Islet of Langerhans (tissue), 1 donor: ENCODE data around the gene DENND2C.
"Not testable (repeated sequence)": the region's sequence is repeated elsewhere in the genome, so short reads cannot be mapped to it uniquely, and the experiment has no call there.

Source experiments
- FAIRE-seq: peaks from one replicate; lab custom pipeline; 2011; peaks lifted over from hg19 to GRCh38; lab: Jason Lieb, UNC

Gene DENND2C

DNA sequence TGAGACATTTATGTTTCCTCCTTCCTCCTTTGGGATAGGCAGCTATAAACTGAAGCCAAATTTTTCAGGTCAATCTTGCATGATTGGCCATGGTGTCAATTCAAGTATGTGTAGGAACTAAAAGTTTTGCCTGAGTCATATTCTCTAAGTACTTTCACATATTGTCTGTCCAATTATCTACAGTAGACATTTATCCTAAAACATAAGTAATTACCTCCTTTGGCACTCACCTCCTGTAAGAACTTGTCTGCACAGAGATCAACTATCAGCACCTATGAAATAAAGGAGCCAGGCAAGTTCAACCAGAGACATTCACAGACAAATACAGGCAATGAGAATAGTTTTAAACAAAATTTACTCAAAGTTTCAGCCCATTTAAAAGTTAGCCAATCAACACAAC, 74.2 kb downstream of the DENND2C start:
- FAIRE-seq, result no peak

DNA sequence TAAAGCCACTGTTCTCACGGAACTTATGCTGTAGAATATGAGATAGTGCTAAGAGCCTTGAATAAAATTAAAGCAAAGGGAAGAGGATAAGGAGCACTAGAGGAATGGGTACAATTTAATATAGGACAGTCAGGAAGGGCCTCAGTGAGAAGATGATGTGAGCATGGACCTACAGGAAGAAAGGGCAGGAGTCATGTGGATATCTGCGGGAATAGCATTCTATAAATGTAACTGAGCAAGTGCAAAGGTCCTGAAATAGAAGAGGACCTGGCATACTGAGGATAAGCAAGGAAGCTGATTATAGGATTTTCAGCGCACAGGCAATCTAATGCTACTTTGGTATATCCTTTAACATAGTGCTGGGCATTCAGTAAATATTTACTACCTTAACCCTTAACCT, 75.8 kb downstream of the DENND2C start:
- no peak for FAIRE-seq

DNA sequence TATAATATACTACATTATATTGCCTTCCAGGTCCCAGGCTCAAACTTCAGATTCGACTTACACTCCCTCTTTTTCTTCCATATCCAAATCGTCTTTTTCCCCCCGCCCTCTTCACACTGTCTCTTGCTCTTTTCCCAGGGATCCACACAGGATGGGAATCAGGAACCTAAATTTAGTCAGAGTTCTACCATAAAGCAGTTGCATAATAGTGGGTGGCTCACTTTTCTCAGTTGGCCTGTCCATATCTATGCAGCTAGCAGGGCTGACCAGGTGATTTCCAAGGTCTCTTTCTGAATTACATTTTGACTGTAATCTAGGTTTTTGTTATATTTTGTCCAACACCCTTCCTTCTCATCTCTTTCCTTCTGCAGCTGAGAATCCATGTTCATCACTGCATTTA, 80.7 kb downstream of the DENND2C start:
- FAIRE-seq, result no peak

DNA sequence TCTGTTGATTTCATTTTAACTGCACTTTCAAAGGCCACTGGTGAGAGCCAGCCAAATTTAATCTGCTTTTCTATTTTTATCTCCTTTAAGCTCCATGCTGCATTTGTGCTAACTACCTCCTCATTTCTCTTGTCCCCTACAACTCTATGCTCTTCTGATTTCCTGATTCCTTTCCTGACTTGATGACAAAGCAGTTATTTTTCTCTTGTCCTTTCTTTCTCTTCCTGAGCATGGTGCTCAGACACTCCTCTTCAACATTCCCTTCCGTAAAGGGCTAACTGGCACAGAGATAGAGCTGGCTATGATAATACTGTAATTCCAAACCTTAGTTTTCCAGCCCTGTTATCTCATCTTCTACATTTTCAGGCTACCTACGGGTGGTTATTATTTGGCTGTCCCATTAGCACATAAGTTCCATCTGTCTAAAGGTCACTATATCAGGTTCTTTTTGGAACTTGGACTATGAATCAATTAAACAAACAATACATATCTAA, 81.6 kb downstream of the DENND2C start:
- no peak for FAIRE-seq

DNA sequence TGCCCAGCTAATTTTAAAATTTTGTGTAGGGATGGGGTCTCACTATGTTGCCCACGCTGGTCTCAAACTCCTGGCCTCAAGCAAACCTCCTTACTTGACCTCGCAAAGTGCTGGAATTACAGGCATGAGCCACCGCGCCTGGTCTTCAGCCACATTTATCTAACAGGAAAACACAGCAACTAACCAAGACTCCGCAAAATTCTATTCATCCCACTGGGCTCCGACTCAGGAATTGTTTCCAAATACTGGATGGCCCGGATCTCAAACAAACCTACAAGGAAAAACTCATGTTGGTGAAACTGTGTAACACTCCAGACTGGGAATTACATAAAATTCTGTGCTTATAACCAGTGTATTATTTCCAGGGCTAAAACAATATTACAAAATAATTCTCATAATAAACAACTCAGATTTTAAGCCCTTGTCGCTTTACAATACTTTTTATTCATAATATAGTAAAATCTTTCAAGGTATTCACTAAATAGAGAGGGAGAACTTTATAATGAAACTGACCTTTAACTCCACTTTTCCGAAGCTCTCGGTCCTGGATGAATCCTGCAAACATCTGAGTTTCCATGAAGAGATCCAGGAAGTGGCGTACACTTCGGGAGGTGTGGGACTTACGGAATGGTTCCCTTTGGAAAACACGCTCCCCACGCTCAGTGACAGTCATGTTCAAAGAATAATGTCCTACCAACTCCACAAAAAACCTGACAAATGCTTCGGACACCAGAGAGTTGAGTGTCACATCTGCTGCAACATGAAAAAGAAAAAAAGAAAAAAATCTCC, 82.5 kb downstream of the DENND2C start:
- FAIRE-seq, result no peak

DNA sequence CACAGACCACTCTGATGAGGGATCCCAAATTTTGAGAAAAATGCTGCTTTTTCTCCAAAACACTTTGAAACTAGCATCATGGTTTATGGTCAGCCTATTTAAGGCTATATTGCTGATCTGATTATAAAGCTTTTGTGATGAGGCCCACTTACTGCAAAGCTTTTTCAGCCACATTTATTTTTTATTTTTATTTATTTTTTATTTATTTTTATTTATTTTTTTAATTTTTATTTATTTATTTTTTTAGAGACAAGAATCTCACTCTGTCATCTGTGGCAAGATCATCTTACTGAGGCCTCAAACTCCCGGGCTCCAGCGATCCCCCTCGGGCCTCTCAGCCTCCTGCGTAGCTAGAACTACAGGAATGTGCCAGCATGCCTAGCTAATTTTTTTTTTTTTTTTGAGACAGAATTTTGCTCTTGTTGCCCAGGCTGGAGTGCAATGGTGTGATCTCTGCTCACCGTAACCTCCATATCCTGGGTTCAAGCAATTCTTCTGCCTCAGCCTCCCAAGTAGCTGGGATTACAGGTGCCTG, 83.3 kb downstream of the DENND2C start:
- FAIRE-seq, result no peak

DNA sequence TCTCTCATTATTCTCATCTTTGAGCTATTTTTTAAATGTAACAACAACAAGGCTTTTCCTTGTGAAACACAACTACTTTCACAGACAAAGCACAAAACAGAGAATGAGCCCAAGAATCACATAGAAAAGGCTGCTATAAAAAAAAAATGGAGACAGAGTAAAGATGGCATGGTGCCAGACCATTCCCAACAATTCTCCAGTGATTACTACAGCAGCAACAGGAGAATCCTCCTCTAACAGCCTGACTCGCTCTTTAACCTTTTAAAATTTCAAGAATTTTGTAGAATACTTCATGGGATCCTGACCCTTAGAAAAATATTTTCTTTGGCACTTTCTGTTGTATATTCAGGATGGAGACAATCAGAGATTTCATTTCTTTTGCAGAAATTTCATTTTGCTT, 84.6 kb downstream of the DENND2C start:
- no peak for FAIRE-seq

DNA sequence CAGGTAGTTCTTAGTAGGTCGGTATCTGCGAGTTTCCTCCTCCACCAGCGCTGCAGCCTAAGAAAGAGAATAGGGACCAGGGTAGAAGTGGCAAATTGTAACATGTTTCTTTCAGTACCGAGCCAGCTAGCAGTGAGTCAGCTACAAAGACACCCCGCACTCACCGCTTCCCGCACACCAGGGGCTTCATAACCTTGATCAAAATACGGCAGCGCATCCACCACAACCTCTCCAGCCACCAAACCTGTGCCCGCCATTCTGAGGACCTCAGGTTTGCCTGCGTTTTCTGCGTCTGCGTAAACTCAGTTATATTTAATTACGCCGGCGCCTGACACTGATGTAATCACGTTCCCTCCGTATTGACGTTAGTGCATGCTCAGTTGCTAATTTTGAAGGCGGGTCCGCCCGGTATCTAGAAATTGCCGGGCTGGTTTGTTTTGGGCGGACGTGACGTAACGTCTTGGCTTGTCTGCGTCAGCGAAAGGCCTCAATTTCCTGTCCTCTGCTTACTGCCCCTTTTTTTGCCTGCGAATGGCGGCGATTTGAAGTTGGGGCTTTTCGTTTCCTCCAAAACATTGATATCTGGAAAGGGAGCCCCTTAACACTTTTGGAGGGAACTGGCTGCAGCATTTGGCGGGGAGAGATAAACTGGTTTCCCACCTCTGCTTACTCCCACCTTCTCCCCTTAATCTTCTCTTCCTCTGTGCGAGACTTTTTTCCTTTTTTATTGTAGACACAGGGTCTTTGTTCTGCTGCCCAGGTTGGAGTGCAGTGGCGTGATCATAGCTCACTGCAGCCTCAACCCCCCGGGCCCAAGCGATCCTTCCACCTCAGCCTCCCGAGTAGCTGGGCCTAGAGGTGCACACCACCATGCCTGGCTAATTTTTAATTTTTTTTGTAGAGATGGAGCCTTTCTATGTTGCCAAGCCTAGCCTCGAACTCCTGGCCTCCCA, 88.2 kb downstream of the DENND2C start, which contains the start of gene BCAS2:
BCAS2 (minus strand) TSS at position 281 of the 953 bp plus-strand sequence; CDS start at position 257, 24 bp downstream.
- FAIRE-seq, result peak; percentile 100

DNA sequence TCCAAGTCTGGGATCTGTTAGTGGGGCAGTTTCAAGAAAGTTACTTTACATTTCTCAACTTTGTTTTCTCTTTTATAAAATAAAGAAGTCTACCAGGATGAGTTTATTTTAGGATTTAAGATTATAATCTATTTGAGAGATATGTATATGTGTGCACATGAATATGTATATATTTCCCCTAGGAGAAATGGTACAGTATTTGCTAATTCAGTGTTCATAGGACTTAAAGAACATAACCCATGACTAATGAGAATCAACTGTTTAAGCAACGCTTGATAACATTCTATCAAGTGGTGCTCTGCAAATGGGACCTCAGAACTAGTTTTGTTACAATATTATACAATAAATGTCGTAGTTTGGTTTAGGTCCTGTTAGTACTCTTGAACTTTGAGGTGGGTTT, 95.5 kb downstream of the DENND2C start:
- no peak for FAIRE-seq

DNA sequence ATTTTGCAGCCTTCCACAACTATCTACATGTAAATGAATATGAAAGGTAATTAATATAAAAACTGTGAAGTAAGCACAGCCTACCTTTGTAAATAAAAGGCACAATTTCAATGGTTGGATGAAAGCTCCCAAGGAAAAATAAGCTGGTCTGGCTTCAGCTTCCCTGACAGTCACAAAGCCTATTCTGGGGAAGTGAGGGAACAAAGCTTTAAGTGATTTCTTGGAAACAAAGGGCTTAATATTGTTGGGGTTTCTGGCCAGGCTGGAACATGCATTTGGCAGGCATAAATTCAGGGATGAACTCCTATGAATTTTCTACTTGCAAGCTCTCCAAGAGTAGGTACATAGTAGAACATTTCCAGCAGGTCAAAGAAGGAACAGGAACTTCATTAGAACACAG, 105.7 kb downstream of the DENND2C start:
- no peak for FAIRE-seq

DNA sequence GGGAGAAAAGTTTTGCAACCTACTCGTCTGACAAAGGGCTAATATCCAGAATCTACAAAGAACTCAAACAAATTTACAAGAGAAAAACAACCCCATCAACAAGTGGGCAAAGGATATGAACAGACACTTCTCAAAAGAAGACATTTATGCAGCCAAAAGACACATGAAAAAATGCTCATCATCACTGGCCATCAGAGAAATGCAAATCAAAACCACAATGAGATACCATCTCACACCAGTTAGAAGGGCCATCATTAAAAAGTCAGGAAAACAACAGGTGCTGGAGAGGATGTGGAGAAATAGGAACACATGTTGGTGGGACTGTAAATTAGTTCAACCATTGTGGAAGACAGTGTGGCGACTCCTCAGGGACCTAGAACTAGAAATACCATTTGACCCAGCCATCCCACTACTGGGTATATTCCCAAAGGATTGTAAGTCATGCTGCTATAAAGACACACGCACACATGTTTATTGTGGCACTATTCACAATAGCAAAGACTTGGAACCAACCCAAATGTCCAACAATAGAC, 106.8 kb downstream of the DENND2C start:
- not testable (repeated sequence) for FAIRE-seq

DNA sequence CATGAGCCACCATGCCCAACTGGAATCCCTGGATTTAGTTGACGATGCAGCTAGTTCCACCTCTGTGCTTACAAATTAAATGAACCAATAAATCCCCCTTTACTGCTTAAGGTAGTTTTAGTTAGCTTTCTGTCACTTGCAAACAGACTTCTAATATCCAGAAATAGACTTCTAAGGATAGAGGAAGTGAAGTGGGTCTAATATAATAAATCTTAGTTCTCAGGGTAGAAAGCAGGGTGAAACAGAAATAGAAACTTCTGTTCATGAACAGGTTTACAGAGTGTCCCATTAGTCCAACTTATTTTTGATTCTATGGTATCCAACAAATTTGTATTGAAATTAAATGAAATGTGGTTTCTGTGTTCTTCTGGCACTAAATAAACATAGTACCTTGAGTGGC, 108.5 kb downstream of the DENND2C start:
- no peak for FAIRE-seq

DNA sequence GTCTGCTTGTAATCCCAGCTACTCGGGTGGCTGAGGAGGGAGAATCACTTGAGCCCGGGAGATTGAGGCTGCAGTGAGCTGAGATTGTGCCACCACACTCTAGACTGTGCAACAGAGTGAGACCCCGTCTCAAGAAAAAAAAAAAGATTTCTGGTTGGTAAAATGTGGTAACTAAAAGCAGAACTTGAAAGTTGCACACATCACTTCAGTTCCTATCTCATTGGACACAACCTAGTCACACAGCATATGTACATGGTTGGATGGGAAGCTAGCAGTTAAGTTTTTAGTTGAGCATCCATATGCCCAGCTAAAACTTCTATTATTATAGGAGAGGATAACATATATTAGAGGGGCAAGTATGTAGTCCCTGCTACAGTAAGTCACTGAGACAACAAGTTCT, 110.5 kb downstream of the DENND2C start:
- no peak for FAIRE-seq

DNA sequence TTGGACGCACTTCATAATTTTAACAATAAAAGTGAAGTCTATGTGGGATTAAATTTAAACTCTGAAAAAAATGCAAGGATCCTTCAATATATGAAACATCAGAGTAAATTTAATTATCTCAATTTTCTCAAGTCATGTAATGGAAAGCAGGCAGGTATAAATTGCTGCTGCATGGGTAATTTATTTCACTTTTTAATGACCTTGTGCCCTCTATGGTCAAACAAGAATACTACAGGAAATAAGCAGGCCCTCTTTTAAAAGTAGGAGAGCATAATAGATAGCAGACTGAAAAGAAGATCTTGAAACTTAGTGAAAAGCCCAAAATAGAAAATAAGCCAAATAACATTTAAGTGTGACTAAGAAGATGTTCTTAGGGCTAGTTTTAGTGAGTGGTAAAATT, 111.3 kb downstream of the DENND2C start:
- FAIRE-seq, result peak; percentile 79

DNA sequence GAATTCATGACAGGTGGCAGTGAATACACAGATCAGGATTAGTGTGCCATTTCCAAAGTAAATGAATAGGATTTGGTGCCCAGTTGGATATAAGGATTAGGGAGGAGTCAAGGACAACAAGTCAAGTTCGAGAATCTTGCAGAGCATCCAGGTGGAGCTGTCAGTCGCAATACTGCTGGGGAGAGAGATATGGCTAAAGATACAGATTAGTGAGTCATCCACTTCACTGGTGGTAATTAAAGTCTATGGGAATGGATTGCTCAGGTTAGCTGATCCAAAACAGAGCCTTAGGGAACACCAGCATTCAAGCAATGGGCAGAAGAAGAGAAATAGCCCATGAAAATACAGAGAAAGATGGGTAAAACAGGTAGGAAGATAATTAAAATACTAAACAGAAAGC, 115.3 kb downstream of the DENND2C start:
- FAIRE-seq, result no peak

DNA sequence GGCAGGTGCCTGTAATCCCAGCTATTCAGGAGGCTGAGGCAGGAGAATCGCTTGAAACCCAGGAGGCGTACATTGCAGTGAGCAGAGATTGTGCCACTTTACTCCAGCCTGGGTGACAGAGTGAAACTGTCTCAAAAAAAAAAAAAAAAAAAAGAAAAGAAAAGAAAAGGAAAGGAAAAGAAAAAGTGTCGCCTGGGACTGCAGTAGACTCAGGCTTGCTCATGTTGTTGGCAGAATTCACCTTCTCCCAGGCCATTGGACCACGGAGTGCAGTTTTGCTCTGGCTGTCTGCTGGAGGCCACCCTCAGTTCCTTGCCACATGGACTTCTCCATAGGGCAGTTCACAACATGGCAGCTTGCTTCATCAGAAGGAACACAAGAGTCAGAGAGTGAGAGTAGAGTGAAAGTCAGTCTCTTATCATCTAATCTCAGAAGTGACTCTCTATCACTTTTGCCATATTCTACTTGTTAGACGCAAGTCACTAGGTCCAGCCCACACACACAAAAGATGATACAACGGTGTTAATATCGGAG, 117.7 kb downstream of the DENND2C start:
- FAIRE-seq, result no peak

DNA sequence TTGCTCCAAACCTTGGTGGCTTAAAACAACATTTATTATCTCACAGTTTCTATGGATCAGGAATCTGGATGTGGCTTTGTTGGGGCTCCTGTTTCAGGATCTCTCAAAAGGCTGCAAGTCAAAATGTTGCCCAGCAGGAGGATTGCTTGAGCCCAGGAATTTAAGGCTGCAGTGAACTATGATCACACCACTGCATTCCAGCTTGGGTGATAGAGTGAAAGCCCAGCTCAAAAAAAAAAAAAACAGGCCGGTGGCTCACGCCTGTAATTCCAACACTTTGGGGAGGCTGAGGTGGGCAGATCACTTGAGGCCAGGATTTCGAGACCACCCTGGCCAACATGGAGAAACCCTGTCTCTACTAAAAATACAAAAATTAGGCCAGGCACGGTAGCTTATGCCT, 118.4 kb downstream of the DENND2C start:
- FAIRE-seq, result no peak

DNA sequence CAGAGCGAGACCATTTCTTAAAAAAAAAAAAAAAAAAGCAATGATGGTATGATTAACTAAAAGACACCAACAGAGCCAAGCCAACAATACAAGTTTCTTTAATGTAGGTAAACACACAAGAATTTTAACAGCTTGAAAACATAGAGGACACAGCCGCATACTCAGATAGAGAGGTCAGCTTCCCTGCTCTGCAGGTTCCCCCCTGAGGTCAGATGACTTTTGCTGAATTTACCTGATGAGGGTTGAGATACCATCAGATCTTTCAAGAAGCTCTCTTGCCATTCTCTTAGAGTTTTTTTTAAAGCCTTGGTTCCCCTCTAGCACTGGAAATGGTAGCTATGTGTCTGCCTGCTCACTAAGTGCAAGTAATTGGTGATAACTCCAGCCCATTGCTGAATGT, 119.5 kb downstream of the DENND2C start:
- FAIRE-seq, result no peak

DNA sequence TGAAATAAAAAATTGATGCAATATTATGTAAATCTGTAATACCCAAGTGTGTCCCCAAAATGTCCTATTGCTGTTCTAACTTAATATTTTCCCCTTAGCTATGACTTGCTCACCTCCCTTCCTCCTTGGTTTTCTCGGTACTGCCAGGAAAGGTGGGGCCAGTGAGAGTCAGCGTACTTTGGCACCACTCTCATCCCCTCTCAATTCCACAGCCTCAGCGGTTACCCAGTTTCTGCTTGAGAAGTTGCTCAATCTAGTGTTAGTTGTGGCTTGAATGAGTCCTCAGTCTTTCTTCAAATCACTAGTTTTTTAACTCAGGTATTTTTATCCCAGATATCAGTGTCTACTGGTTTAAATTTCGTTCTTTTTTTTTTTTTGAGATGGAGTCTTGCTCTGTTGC, 120.7 kb downstream of the DENND2C start:
- FAIRE-seq, result no peak

DNA sequence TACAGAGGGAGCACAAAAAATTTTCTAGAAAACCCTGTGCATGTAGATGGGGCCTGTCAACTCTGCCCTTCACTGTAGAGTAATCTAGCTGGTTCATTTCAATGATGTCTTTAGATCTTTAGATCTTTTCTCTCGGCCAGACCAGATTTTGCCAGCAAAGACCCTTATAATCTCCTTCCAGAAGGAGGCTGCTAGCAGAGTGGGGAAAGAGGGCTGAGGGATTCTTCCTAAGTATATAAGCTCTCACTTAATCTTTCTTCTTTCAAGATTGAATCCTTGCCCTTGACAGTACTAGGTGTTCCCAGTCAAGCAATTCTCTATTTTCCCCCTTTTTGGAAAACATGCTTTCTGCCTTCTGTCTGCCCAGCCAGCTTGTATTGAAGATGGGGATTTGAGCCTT, 122.8 kb downstream of the DENND2C start:
- FAIRE-seq, result no peak

DNA sequence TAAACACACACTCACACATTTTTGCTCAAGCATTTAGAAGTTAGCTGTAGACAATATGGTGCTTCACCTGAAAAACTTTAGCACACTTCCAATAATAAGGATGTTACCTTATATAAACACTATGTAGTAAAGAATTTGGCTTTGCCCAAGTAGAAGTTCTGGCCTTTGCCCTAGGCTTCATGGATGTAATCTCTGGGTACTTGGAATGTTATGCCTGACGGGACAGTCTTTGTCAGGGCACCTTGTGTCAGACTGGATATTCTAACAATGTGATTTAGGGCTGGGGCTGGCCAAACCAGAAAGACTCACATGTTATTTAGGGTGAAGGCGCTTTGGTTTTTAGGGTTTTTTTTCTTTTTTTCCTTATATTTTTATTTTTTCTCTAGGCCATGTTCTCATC, 124.1 kb downstream of the DENND2C start:
- no peak for FAIRE-seq

DNA sequence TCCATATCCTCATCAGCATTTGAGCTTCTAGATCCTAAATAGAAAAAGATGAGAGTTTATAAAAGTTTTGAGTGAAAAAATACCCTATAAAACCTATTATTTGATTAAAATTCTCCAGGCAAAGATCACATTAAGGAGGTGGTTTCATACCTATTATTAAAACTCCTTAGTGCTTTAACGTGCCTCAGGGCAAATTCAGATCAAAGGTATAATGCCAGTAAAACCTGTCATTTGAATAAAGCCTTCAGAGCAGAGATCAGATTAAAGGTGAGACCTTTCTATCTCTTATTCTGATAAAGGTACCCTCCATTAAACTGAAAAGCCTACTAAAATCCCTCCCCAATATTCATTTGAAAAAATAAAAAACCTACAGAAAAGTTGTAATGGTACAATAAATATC, 124.5 kb downstream of the DENND2C start:
- FAIRE-seq, result no peak
